Smooth muscle cell (in vitro differentiated cells): ENCODE results near the gene LACRT. TPM values are rescaled to one million over a fixed set of nuclear protein-coding genes. Genes with fewer than 3 reads are reported as not detected.

Source experiments
- DNase-seq: peaks from one replicate; lab custom pipeline; 2025; ENCODE audit not compliant: unreplicated experiment; lab: John Stamatoyannopoulos, UW
- H2AFZ ChIP-seq: fragments of 200-600 bp; sonication (generic); 2 replicates; pipeline ENCODE4 v1.6.0; 2016; ENCODE audit warnings: antibody characterized with exemption, low read depth, mild to moderate bottlenecking
- H3F3A ChIP-seq: fragments of 200-600 bp; sonication (generic); 2 replicates; pipeline ENCODE4 v1.6.0; 2017; ENCODE audit warnings: antibody characterized with exemption, low read depth
- H3K27ac ChIP-seq: fragments of 200-600 bp; sonication (generic); 2 replicates; pipeline ENCODE4 v1.5.1; 2016; ENCODE audit warnings: low read depth, mild to moderate bottlenecking
- H3K27me3 ChIP-seq: fragments of 200-600 bp; sonication (generic); 2 replicates; pipeline ENCODE4 v1.6.1; 2016; ENCODE audit warnings: low read depth, mild to moderate bottlenecking
- H3K36me3 ChIP-seq: fragments of 200-600 bp; sonication (generic); 2 replicates; pipeline ENCODE4 v1.5.1; 2016; ENCODE audit warnings: low read depth
- H3K4me1 ChIP-seq: fragments of 200-600 bp; sonication (generic); 2 replicates; pipeline ENCODE4 v1.5.1; 2016; ENCODE audit warnings: low read depth
- H3K4me2 ChIP-seq: fragments of 200-600 bp; sonication (generic); 2 replicates; pipeline ENCODE4 v1.6.0; 2016; ENCODE audit warnings: mild to moderate bottlenecking
- H3K4me3 ChIP-seq: fragments of 200-600 bp; sonication (generic); 2 replicates; pipeline ENCODE4 v1.5.1; 2016; ENCODE audit warnings: mild to moderate bottlenecking
- H3K79me2 ChIP-seq: fragments of 200-600 bp; sonication (generic); 2 replicates; pipeline ENCODE4 v1.6.0; 2016; ENCODE audit warnings: low read depth, mild to moderate bottlenecking
- H3K9ac ChIP-seq: fragments of 200-600 bp; sonication (generic); 2 replicates; pipeline ENCODE4 v1.6.0; 2016; ENCODE audit warnings: low read depth
- H3K9me3 ChIP-seq: fragments of 200-600 bp; sonication (generic); replicated peaks from 2 replicates; pipeline ENCODE4 v1.5.1; 2016; ENCODE audit warnings: low read depth
- H4K20me1 ChIP-seq: fragments of 200-600 bp; sonication (generic); 2 replicates; pipeline ENCODE4 v1.6.0; 2016; ENCODE audit warnings: low read depth
- WGBS: methylation state at CpG from one replicate; pipeline ENCODE4 v1.1.7; 2016; ENCODE audit warnings: low lambda C conversion rate; 5-methylcytosine and 5-hydroxymethylcytosine counted together
- polyA plus RNA-seq: library from polyadenylated mRNA; unstranded; fragments of >200 nt; fragmentation: Nextera tagmentation; extraction: Ambion mirVana; gene quantifications from 2 replicates; pipeline ENCODE4 v1.2.1, GENCODE V29; 2016
- total RNA-seq: library from RNA; depleted of rRNA; stranded (reverse); fragments of >200 nt; gene quantifications from 2 replicates; pipeline ENCODE4 v1.2.3, GENCODE V29; 2014
- TF ChIP-seq, protein P1 (sequence below): fragments of 200-600 bp; sonication (generic); IDR thresholded peaks from 2 replicates; pipeline ENCODE4 v1.5.1; 2017; ENCODE audit warnings: borderline replicate concordance, mild to moderate bottlenecking, antibody characterized with exemption; ENCODE audit not compliant: insufficient read depth, poor library complexity, severe bottlenecking

LACRT gene
- total and polyA plus RNA-seq, 2 experiments from 2014 or later = not detected

DNA sequence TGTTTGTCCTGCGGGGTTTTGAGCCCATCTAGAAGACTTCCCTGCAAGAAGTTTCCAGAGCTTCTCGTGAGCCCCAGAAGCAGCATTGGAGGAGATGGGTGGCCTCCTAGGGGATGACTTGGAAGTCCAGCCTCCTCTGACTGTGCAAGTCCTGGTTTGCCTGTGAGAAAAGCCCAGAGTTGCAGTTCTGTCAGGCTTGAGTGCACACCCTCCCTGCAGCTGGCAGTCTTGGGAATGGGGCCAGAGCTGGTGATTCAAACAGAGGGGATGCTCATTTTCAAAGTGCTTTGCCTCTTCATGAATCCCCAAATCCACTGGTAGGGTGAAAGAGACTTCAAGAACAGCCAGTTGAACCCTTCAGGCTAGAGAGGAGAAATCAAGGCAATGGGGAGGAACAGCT is 42.4 kb downstream of the LACRT start:
- 97% methylated on average over 2 of the region's 2 CpGs for WGBS
- no peak overlapping the region for H2AFZ ChIP-seq
- no peak overlapping the region for H3K4me2 ChIP-seq
- no peaks in the 10 kb centered on the region for H3K79me2 ChIP-seq
- no peaks in the 10 kb centered on the region for H3K36me3 ChIP-seq
- TF ChIP-seq, protein P1, sequence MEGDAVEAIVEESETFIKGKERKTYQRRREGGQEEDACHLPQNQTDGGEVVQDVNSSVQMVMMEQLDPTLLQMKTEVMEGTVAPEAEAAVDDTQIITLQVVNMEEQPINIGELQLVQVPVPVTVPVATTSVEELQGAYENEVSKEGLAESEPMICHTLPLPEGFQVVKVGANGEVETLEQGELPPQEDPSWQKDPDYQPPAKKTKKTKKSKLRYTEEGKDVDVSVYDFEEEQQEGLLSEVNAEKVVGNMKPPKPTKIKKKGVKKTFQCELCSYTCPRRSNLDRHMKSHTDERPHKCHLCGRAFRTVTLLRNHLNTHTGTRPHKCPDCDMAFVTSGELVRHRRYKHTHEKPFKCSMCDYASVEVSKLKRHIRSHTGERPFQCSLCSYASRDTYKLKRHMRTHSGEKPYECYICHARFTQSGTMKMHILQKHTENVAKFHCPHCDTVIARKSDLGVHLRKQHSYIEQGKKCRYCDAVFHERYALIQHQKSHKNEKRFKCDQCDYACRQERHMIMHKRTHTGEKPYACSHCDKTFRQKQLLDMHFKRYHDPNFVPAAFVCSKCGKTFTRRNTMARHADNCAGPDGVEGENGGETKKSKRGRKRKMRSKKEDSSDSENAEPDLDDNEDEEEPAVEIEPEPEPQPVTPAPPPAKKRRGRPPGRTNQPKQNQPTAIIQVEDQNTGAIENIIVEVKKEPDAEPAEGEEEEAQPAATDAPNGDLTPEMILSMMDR = no peak
- H3K27ac ChIP-seq = no peak overlapping the region
- no peaks in the 10 kb centered on the region for H3F3A ChIP-seq
- H3K4me3 ChIP-seq = no peak overlapping the region
- H4K20me1 ChIP-seq = no peaks in the 10 kb centered on the region
- H3K27me3 ChIP-seq = peaks cover 35% of the 10 kb centered on the region
- no peak for DNase-seq
- no peaks in the 10 kb centered on the region for H3K9me3 ChIP-seq
- peaks cover 5% of the 10 kb centered on the region for H3K4me1 ChIP-seq
- no peak overlapping the region for H3K9ac ChIP-seq

DNA sequence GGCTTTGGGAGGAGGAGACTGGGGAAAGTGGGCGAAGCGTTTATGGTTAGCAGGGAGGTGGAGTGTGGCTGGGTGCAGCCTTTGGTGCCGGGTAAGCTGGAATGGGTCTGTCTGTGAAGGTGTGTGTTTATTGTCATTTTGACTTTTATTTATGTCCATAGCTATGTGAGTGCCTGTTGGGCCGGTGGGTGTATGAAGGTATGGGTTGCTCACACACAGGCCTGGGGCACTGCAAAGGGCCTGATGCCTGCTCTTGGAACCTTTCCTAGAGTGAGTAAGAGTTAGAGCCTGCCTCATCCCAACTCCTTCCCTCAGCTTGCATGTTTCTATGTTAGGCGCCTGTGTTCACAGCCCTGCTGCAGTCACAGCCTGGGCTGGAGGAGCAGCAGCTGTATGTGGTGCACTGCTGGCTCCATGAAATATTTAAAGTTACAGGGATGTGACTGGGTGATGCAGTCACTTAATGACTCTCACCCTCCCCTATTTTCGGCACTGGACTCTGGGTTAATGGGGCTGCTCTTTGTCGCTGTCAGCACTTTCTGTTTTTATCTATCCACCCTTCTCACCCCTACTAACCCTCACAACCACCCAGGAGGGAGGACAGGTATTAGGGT is 43.6 kb downstream of the LACRT start:
- H3K27me3 ChIP-seq = peaks cover 44% of the 10 kb centered on the region
- no peak overlapping the region for H3K9ac ChIP-seq

DNA sequence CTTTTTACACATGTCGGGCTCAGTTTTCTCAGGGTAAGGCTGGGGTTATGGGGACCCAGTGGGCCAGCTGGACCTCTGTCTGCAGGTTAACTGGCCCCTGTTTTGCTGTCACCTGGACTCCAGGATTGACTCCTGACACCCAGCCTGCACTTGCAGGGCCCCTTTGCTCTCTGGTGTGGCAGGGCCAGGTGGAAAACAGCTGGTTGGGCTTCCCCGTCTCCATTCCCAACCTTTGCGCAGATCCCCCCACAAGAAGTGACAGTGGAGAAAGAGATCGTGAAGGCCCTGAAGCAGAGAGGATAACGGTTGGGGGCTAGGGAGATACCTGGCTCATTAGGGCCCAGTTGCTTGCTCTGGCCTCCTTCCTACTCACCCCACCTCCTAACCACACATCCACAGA is 44.7 kb downstream of the LACRT start:
- Histone ChIP-seq H3K36me3 (no peaks in the 10 kb centered on the region), H3K4me1 (peaks cover 5% of the 10 kb centered on the region), H3K9ac (no peak overlapping the region), H3F3A (no peaks in the 10 kb centered on the region), H3K4me2 (no peak overlapping the region), H4K20me1 (no peaks in the 10 kb centered on the region), H3K4me3 (no peak overlapping the region), H3K79me2 (no peaks in the 10 kb centered on the region), H3K9me3 (no peaks in the 10 kb centered on the region), H3K27ac (no peak overlapping the region), H3K27me3 (peaks cover 55% of the 10 kb centered on the region), H2AFZ (no peak overlapping the region)
- WGBS = 83% methylated on average over 5 of the region's 5 CpGs
- TF ChIP-seq, protein P1 = no peak
- DNase-seq = no peak

More for the DNA sequence above, 43.6 kb downstream of the LACRT start:
- WGBS = 56% methylated on average over 7 of the region's 7 CpGs
- no peak for DNase-seq
- Histone ChIP-seq H3K4me1 (peaks cover 5% of the 10 kb centered on the region), H3K4me3 (no peak overlapping the region), H3K79me2 (no peaks in the 10 kb centered on the region), H3K4me2 (no peak overlapping the region), H3K36me3 (no peaks in the 10 kb centered on the region), H3K9me3 (no peaks in the 10 kb centered on the region), H2AFZ (no peak overlapping the region), H4K20me1 (no peaks in the 10 kb centered on the region), H3K27ac (no peak overlapping the region), H3F3A (no peaks in the 10 kb centered on the region)
- TF ChIP-seq, protein P1 = no peak

DNA sequence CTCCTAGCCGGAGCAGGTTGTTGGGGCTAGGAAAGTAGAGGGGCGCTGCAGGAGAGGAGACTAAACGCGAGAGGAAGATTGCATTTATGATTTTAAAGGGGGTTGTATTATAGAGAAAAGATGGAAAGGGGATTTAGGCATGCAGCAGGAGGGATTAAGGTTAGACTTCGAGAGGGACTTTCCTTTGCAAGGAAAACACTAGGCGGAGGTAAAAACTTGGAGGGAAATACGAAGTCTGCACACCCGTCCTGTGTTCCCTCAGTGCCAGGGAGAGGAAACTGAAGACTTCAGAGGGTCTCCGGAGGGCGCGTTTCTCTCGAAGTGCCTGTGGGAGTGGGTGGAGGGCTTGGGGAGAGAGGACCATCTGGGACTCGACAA is 45.8 kb downstream of the LACRT start:
- peak overlapping the region; percentile 46 for H3K4me3 ChIP-seq
- no peaks in the 10 kb centered on the region for H4K20me1 ChIP-seq
- no peaks in the 10 kb centered on the region for H3K79me2 ChIP-seq
- peaks cover 64% of the 10 kb centered on the region for H3K27me3 ChIP-seq
- H3F3A ChIP-seq = no peaks in the 10 kb centered on the region
- H2AFZ ChIP-seq = no peak overlapping the region
- H3K4me1 ChIP-seq = peaks cover 5% of the 10 kb centered on the region
- TF ChIP-seq, protein P1 = no peak
- no peaks in the 10 kb centered on the region for H3K36me3 ChIP-seq
- H3K4me2 ChIP-seq = peak overlapping the region; percentile 87
- DNase-seq = no peak
- no peak overlapping the region for H3K27ac ChIP-seq
- H3K9me3 ChIP-seq = no peaks in the 10 kb centered on the region
- WGBS = 40% methylated on average over 13 of the region's 13 CpGs
- no peak overlapping the region for H3K9ac ChIP-seq
